ENCODE data around the gene IMPDH1. TPM values are rescaled to one million over a fixed set of nuclear protein-coding genes. Genes with fewer than 3 reads are reported as not detected.

Gene IMPDH1
- polyA plus RNA-seq, 2 of the 4 experiments (the other 2 are of a cell fraction): 55.4 to 65.4 TPM

- TF ChIP-seq HOXB5 (CRISPR knock-in tag; IDR thresholded peaks at IDR 0.05): no peak
- no peak for TF ChIP-seq HES2 (IDR thresholded peaks at IDR 0.05)
- no peak for TF ChIP-seq ATOH8 (CRISPR knock-in tag; IDR thresholded peaks at IDR 0.05; ENCODE audit: low read depth)
- no peak for TF ChIP-seq FOSL2 (IDR thresholded peaks at IDR 0.05)
- TF ChIP-seq FOSL2 (CRISPR knock-in tag; IDR thresholded peaks at IDR 0.05): no peak
- no peak for TF ChIP-seq HEYL (CRISPR knock-in tag; IDR thresholded peaks at IDR 0.05)
- no peak for TF ChIP-seq POLR2A (IDR thresholded peaks at IDR 0.05; ENCODE audit: low read length)
- no peak for TF ChIP-seq RNF2 (IDR thresholded peaks at IDR 0.05; ENCODE audit: borderline replicate concordance, low read depth)
- no peak for TF ChIP-seq E2F6 (IDR thresholded peaks at IDR 0.05; ENCODE audit: borderline replicate concordance, low read depth)
- TF ChIP-seq NPAS2 (CRISPR knock-in tag; IDR thresholded peaks at IDR 0.05; ENCODE audit: borderline replicate concordance): no peak
- TF ChIP-seq REST (IDR thresholded peaks at IDR 0.05): no peak
- TF ChIP-seq EHF (CRISPR knock-in tag; IDR thresholded peaks at IDR 0.05): no peak
- TF ChIP-seq TFCP2L1 (CRISPR knock-in tag; IDR thresholded peaks at IDR 0.05): no peak
- no peak for TF ChIP-seq GATA3 (IDR thresholded peaks at IDR 0.05; ENCODE audit: borderline replicate concordance)
- TF ChIP-seq EP300 (IDR thresholded peaks at IDR 0.05): no peak
- no peak for TF ChIP-seq FOSB (CRISPR knock-in tag; IDR thresholded peaks at IDR 0.05)
- no peak for TF ChIP-seq ZC3H11A (IDR thresholded peaks at IDR 0.05)
- no peak for TF ChIP-seq HMGXB4 (CRISPR knock-in tag; IDR thresholded peaks at IDR 0.05; ENCODE audit: borderline replicate concordance)
- no peak for FAIRE-seq
- POLR2A ChIA-PET: interaction anchor here (0.9 to 1.4 kb wide), 5 partner anchors 22 to 65 kb away, joined by 3 to 6 read pairs (median 4); partner anchors contain the start of genes HILPDA and RBM28
- ATAC-seq: peak in 1 of 2 experiments; percentile 11; a peak in 3 of 6 replicates
- no peak for DNase-seq (ENCODE audit: low read depth in 1 of 2, low spot score in 1 of 2)
- 41% methylated on average over 25 of the region's 25 CpGs for WGBS (ENCODE audit: missing lambda C conversion rate)
- peak overlapping the region; percentile 84 to 94 for H3K27ac ChIP-seq
- CTCF ChIA-PET: interaction anchor here (0.6 to 27.7 kb wide), 10 partner anchors 10 to 132 kb away, joined by 3 to 695 read pairs (median 6); no protein-coding TSS in a partner anchor
- peaks cover 38% of the 10 kb centered on the region for H3K4me1 ChIP-seq
- H3K4me2 ChIP-seq: peak overlapping the region; percentile 98
- peak overlapping the region; percentile 69 for H3K4me3 ChIP-seq
- H3K9me3 ChIP-seq: no peaks in the 10 kb centered on the region; the same call in 2 of the 3 replicates
Measured at GRCh38 chr7:128408709-128409595, 830 bp downstream of the IMPDH1 start.
